GM12865 (cell line): ENCODE data around the gene PCDHGB5.

Experiments used
- DNase-seq: peaks from one replicate; pipeline ENCODE4 v3.0.0; 2010; ENCODE audit warnings: low read depth
- H3K4me3 ChIP-seq: 2 replicates; pipeline ENCODE4 v1.5.1; 2011; ENCODE audit warnings: mild to moderate bottlenecking, low read depth, low read length, control low read depth
- TF ChIP-seq, protein P1 (sequence below): IDR thresholded peaks from 2 replicates; pipeline ENCODE4 v1.5.1; 2011; ENCODE audit warnings: low read length, control low read depth, low read depth, inconsistent platforms; ENCODE audit not compliant: insufficient read depth; ENCODE audit errors: missing control alignments

The PCDHGB5 gene

DNA sequence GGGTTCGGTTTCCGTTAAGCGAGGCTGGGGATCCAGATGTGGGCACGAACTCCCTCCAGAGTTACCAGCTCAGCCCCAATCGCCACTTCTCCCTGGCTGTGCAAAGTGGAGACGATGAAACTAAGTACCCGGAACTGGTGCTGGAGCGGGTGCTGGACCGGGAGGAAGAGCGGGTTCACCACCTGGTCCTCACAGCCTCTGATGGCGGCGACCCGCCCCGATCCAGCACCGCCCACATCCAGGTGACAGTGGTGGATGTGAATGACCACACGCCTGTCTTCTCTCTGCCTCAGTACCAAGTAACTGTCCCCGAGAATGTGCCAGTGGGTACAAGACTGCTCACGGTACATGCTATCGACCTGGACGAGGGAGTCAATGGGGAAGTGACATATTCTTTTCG lies 14.4 kb upstream of the PCDHGB5 start:
- no peak for DNase-seq
- TF ChIP-seq, protein P1, sequence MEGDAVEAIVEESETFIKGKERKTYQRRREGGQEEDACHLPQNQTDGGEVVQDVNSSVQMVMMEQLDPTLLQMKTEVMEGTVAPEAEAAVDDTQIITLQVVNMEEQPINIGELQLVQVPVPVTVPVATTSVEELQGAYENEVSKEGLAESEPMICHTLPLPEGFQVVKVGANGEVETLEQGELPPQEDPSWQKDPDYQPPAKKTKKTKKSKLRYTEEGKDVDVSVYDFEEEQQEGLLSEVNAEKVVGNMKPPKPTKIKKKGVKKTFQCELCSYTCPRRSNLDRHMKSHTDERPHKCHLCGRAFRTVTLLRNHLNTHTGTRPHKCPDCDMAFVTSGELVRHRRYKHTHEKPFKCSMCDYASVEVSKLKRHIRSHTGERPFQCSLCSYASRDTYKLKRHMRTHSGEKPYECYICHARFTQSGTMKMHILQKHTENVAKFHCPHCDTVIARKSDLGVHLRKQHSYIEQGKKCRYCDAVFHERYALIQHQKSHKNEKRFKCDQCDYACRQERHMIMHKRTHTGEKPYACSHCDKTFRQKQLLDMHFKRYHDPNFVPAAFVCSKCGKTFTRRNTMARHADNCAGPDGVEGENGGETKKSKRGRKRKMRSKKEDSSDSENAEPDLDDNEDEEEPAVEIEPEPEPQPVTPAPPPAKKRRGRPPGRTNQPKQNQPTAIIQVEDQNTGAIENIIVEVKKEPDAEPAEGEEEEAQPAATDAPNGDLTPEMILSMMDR, result no peak
- no peak overlapping the region for H3K4me3 ChIP-seq

DNA sequence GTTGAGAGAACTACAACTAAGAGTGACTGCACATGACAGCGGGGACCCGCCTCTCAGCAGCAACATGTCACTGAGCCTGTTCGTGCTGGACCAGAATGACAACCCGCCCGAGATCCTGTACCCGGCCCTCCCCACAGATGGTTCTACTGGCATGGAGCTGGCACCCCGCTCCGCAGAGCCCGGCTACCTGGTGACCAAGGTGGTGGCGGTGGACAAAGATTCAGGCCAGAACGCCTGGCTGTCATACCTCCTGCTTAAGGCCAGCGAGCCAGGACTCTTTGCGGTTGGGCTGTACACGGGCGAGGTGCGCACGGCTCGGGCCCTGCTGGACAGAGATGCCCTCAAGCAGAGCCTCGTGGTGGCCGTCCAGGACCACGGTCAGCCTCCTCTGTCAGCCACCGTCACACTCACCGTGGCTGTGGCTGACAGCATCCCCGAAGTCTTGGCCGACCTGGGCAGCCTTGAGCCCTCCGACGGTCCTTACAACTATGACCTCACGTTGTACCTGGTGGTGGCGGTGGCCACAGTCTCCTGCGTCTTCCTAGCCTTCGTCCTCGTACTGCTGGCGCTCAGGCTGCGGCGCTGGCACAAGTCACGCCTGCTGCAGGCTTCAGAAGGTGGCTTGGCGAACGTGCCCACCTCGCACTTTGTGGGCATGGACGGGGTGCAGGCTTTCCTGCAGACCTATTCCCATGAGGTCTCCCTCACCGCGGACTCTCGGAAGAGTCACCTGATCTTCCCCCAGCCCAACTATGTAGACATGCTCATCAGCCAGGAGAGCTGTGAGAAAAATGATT lies 13.1 kb upstream of the PCDHGB5 start:
- H3K4me3 ChIP-seq, result no peak overlapping the region
- no peak for DNase-seq
- TF ChIP-seq, protein P1, result no peak

DNA sequence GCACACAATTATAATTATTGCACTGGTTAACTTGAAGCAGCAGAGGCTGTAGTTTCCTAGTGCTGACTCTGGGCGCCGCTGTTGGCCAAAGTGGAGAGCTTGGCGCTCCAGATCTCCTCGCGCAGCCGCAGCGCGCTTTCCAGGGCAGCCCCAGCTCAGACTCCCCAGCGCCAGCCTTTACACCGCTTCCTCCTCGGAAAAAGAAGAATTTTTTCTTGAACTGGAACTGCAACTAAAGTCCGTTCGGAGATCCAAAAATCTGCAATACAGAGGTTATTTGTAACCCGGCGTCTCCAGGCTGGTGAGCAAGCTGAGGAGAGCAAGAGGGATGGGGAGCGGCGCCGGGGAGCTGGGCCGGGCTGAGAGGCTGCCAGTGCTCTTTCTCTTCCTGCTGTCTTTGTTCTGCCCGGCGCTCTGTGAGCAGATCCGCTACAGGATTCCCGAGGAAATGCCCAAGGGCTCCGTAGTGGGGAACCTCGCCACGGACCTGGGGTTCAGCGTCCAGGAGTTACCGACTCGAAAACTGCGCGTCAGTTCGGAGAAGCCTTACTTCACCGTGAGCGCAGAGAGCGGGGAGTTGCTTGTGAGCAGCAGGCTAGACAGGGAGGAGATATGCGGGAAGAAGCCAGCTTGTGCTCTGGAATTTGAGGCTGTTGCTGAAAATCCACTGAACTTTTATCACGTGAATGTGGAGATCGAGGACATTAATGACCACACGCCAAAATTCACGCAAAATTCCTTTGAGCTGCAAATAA lies 10.0 kb upstream of the PCDHGB5 start, which contains the start of gene PCDHGB4:
TSS of gene PCDHGB4 (plus strand) at position 142 of the 755 bp plus-strand sequence. CDS start at position 329, 187 bp downstream.
- DNase-seq, result peak; percentile 65
- H3K4me3 ChIP-seq, result peak within 1 kb of the TSS; percentile 48
- TF ChIP-seq, protein P1, result peak; percentile 55

DNA sequence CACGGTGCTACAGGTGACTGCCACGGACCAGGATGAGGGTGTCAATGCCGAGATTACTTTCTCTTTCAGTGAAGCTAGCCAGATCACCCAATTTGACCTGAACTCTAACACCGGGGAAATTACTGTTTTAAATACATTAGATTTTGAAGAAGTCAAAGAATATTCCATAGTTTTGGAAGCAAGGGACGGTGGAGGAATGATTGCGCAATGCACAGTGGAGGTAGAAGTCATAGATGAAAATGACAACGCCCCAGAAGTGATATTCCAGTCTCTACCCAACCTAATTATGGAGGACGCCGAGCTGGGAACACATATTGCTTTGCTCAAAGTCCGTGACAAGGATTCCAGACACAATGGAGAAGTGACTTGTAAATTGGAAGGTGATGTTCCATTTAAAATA lies 9.1 kb upstream of the PCDHGB5 start:
- DNase-seq, result no peak
- no peak overlapping the region for H3K4me3 ChIP-seq
- TF ChIP-seq, protein P1, result no peak

DNA sequence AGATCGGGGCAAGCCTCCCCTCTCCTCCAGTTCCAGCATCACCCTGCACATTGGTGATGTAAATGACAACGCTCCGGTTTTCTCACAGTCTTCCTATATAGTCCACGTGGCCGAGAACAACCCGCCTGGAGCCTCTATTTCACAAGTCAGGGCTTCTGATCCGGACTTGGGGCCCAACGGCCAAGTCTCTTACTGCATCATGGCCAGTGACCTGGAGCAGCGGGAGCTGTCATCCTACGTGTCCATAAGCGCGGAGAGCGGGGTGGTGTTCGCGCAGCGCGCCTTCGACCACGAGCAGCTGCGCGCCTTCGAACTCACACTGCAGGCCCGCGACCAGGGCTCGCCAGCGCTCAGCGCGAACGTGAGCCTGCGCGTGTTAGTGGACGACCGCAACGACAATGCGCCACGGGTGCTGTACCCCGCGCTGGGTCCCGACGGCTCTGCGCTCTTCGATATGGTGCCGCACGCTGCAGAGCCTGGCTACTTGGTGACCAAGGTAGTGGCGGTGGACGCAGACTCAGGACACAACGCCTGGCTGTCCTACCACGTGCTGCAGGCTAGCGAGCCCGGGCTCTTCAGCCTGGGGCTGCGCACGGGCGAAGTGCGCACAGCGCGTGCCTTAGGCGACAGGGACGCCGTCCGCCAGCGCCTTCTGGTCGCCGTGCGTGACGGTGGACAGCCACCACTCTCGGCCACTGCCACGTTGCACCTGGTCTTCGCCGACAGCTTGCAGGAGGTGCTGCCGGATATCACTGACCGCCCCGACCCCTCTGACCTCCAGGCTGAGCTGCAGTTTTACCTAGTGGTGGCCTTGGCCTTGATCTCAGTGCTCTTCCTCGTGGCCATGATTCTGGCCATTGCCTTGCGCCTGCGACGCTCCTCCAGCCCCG lies 8.3 kb upstream of the PCDHGB5 start:
- DNase-seq, result no peak
- no peak overlapping the region for H3K4me3 ChIP-seq
- TF ChIP-seq, protein P1, result no peak

DNA sequence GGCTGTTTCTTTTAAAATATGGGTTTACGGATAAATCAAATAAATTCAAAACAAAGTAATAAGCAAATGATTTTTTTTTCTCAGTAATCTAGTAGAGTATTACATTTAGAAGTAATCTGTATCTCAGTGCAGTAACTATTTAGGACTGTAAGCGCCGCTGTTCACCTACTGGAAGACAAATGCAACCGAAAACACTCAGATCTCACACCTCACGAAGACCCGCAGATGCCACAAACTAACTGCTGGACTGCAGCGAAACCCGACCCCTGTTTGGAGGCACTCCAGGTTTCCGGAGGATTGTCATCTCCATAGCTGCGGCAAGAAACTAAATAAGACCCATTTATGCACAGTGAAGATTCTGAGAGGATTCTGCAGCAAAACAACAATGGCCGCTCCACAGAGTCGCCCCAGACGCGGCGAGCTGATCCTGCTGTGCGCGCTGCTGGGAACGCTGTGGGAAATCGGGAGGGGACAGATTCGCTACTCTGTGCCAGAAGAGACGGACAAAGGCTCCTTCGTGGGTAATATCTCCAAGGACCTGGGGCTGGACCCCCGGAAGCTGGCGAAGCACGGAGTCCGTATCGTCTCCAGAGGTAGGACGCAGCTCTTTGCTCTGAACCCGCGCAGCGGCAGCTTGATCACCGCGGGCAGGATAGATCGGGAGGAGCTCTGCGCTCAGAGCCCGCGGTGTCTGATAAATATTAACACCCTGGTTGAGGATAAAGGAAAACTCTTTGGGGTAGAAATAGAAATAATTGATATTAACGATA lies 5.1 kb upstream of the PCDHGB5 start, which contains the start of gene PCDHGA8:
TSS of gene PCDHGA8 (plus strand) at position 205 of the 770 bp plus-strand sequence. CDS start at position 386, 181 bp downstream.
- TF ChIP-seq, protein P1, result no peak
- no peak for DNase-seq
- H3K4me3 ChIP-seq, result no peak within 1 kb of the TSS
